GM21576 (cell line): ENCODE data around the gene KCNRG.
"Not testable (repeated sequence)": the region's sequence is repeated elsewhere in the genome, so short reads cannot be mapped to it uniquely, and the experiment has no call there.

Experiments
- ATAC-seq: cut with Tn5 transposase; IDR thresholded peaks from one replicate; pipeline ENCODE4 v1.9.1; 2021; ENCODE audit warnings: mild to moderate bottlenecking, moderate library complexity; ENCODE audit not compliant: unreplicated experiment

Gene KCNRG

GRCh38 chr13:50015258-50015657 lies at the start of gene KCNRG:
TSS of gene KCNRG (plus strand) at chr13:50015444. CDS start at chr13:50015494, 50 bp downstream.
- ATAC-seq = no peak

DNA sequence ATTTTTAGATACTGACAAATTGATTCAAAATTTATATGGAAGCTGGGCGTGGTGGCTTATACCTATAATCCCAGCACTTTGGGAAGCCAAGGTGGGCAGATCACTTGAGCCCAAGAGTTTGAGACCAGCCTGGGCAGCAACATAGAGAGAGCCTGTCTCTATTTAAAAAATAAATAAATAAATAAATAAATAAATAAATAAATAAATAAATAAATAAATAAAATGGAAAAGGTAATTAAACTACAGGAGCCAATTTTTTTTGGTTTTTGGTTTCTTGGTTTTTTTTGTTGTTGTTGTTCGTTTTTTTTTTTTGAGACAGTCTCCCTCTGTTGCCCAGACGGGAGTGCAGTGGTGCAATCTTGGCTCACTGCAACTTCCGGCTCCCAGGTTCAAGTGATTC lies 47.8 kb upstream of the KCNRG start:
- no peak for ATAC-seq

- ATAC-seq = no peak
Measured at GRCh38 chr13:49972709-49973108, 42.5 kb upstream of the KCNRG start.

- ATAC-seq = no peak
Measured at GRCh38 chr13:49975826-49976225, 39.4 kb upstream of the KCNRG start.

DNA sequence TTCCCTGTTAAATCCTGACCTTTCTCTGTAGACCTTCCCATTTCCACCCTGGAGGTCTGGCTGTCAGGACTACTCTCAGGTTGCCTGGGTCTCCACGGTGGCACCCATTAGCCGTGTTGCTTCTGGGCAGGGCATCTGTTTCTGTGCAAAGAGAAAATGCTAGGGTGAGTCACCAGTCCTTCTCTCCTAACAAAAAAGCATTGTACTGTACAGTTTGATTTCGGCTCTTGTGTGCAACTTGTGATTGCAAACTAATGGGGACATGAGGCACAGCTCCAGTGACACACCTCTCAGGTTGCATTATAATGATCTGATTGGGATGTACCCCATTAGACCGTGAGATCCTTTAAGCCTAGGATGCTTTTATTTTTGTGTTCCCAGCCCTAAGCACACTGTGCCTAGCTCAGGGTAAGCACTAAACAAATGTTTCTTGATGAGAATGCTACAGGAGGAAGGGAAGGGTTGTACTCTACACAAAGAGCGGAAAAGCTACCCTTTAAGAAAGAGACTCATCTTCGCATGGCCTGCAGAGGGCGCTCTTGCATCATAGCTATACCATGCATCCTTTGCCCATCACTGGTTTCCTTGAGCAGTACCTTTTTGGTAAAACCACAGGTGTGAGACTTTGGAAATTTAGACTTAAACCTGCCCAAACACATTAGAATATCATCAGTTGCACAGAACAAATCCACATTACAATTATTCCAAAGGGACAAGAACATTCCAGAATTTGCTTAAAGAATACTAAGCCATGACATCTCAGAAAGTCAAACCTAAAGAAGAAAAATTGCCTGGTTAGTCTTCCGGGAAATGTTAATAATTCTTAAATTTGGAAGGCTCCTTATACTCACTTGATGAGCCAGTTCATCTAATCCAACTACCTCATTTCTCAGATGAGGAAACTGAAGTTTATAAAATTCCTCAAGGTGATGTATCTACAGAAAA lies 38.7 kb upstream of the KCNRG start:
- ATAC-seq = no peak

DNA sequence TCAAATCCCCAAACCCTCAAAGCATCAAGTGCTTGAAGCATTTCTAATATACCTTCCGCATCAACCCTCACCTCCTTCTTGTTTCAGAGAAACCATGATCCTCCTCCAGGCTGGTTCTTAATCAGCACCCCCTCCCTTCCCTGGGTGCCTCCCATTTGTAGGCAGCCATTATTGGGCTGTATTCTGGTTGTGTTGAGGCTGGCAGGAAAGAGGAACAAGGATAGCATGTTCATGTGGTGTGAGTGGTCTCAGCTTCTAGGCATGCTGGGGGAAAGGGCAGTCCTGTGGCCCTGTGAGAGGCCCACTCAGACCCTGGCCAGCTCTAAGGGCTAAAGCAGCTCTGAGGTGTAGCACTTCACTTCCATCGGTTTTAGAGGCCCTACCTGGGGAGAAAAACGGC lies 37.3 kb upstream of the KCNRG start:
- no peak for ATAC-seq

GRCh38 chr13:49980266-49980665 lies 35.0 kb upstream of the KCNRG start:
- ATAC-seq = no peak

- no peak for ATAC-seq
Measured at GRCh38 chr13:49985129-49985528, 30.1 kb upstream of the KCNRG start.

DNA sequence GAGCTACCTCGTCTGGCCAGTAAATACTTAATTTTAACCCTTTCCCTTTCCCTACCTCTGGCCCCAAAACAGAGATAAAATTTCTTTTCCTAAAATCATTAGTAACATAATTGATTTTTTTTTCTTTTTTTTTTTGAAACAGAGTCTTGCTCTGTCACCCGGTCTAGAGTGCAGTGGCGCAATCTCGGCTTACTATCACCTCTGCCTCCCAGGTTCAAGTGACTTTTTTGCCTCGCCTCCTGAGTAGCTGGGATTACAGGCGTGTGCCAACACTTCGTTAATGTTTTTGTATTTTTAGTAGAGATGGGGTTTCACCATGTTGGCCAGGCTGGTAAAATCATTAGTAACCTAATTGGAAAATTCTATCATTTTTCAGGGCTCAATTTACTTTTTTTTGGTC lies 28.8 kb upstream of the KCNRG start:
- ATAC-seq = no peak

GRCh38 chr13:49990612-49991011 lies 24.6 kb upstream of the KCNRG start:
- not testable (repeated sequence) for ATAC-seq

DNA sequence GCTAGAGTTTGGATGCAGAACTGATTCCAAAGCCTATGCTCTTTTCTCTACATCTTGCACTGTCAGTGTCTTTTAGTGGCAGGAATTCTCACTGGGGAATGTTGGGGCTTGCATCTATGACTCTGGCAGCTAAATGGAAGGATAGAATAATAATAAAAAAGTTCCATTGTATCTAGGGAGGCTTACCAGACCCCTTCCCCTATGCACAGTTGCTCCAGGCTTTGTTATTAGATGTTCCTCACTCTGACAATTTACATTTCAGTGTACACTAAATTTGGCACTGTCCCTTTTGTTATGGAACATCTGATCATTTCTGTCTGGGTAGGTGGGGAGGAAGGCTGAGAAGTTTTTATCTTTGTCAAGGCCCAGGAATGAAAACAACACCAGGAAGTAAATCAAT lies 22.1 kb upstream of the KCNRG start:
- ATAC-seq = no peak

GRCh38 chr13:49993666-49994065 lies 21.6 kb upstream of the KCNRG start:
- ATAC-seq = no peak

DNA sequence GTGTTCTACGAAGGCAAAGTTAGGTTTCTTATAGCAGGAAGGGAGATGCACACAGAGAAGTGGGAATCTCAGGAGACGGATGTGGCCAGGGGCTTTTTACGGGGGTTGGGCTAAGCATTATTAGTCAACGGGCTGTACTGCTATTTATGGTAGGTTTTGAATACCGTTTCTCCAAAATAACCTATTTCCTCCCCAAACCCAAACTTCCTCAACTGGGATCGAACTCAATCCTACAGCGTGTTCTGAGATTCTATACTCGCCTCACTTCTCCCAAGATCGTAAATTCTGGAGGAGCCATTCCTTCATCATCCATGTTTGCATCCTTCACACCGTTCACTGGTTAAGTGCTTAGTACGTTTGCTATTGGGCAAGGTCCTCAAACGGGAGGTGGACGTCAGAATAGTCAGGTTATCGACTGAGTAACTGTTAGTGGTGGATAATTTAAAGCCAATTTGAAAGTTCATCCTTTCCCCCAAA lies 19.6 kb upstream of the KCNRG start:
- ATAC-seq = no peak

DNA sequence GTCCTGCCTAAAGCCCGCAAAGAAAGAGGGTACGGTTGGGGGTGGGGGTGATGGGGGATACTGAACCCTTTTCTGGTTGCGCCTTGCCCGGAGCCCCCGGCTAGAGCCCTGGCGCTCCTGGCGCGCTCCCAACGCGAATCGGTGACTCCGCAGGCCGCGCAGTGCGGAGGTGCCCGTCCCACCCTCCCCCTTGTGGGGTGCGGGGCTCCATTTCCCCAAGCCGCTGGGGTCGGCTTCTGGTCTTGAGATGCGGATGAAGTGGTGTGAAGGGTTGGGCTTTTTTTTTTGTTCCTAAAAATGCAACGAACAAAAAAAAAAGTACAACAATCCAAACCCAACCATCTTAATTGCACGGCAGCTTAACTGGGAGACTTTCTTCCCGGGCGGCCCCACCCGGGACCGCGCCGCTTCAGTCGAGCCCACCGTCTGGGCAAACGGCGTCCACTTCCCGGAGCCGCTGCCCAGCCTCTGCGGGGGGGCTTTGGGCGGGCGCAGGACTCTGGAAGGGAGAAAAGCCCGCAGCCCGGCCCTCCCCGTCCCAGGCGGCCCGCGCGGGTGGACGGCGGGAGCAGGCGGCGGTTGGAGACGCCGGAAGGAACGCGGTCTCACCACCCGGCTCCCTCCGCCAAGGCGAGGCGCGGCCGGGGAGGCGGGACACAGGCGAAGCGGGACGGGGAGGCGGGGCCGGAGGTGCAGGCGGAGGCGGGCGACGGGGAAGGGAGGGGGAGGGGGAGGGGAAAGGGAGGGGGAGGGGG lies 18.9 kb upstream of the KCNRG start:
- ATAC-seq = peak; percentile 48

DNA sequence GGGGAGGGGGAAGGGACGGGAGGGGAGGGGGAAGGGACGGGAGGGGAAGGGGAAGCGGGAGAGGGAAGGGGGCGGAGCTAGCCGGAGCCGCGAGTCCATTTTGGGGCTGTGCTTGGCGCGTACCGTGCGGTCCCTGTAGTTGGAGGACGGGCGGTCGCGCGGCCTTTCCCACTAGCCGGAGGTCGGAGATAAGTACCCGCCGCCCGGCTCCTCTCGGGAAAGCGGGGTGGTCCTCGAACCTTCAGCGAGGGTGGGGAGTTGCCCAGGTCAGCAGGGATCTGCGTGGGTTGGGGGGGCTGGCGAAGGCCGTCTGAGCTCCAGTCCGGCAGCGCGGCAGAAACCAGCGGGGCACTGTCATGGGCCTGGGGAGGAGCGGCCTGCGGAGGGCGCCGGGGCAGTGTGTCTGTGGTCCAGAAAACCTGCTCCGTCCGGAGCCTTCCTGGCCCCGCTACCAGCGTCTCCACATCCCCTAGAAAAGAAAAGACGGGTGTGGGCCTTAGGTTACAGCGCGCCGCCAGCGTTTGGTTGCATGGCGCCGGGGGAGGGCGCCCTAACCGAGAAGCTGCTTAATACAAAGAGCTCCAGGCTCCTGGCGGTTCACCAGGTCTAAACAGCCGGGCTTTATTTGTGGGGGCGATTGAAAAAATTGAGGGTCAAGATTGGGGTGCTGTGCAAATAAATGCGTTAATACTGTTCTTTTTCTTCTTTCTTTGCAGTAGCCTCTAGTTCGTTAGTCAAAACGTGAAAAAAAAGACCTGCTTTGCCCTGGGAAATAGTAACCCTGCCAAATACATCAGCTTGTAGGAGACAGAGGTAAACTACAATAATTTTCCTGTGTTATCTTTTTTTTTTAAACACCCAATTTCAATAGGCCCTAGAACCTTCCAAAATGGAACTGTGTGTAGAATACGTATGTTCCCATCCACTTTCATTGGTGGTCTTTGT lies 18.0 kb upstream of the KCNRG start, which contains the start of gene TRIM13:
Gene TRIM13 (plus strand): TSS at position 92 of the 945 bp plus-strand sequence. CDS start 14,899 bp downstream, outside the sequence.
- ATAC-seq = peak; percentile 78

- no peak for ATAC-seq
Measured at GRCh38 chr13:49997955-49998354, 17.3 kb upstream of the KCNRG start.

GRCh38 chr13:49998714-49999624 lies 16.3 kb upstream of the KCNRG start:
- no peak for ATAC-seq

DNA sequence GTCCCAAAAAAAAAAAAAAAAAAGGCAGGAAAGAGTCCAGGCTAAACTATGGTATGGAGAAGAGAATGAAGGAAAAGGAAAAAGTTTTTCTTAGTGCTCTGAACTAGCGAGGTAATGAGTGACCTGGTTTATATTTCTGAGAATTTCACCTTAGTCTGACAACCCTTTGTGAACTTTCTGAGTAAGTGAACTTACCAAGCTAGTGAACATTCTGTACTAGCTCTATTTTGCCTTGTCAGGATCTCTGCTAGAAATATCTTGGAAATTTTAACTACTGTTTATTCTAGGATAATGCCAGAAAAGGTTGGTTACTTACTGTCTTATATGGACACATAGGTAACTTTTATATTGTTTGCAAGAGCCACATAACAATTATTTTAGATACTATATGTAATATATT lies 14.0 kb upstream of the KCNRG start:
- no peak for ATAC-seq

DNA sequence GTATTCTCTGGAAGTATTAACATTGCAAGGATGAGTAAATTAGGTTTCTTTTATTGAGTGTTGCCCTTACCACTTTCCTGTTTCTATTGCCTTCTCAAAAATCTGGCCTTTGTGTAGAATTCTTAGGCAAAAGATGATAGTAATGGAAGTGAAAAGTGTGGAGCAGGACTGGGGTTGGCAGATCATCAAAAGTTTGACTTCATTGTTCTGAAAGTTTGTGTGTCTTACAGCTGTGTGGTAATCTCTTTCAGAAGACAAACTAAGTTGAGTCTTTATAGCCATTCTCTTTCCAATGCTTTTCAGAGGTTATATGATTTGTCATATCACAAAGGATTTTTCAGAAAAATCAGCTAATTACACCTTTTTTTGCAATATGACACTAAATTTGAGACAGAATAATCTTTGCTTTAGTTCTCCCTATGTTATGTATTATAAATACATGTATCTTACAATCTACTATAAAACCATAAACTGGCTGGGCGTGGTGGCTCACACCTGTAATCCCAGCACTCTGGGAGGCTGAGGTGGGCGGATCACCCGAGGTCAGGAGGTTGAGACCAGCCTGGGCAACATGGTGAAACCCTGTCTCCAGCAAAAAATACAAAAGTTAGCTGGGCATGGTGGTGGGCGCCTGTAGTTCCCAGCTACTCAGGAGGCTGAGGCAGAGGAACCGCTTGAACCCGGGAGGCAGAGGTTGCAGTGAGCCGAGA lies 8.7 kb upstream of the KCNRG start:
- ATAC-seq = no peak
